GM10847 (cell line): ENCODE results near the gene TBC1D22B.

Experiments used
- POLR2A ChIP-seq: IDR thresholded peaks from 2 replicates; pipeline ENCODE4 v1.6.1; 2011; ENCODE audit not compliant: insufficient read length; ENCODE audit errors: extremely low read depth

TBC1D22B gene

GRCh38 chr6:37277001-37277409 lies 19.4 kb downstream of the TBC1D22B start:
- no peak for TF ChIP-seq POLR2A

GRCh38 chr6:37279366-37280134 lies 22.0 kb downstream of the TBC1D22B start:
- TF ChIP-seq POLR2A, result no peak

- TF ChIP-seq POLR2A, result no peak
These were observed 22.8 kb downstream of the TBC1D22B start for GRCh38 chr6:37280162-37280887.

GRCh38 chr6:37282371-37282770 lies 24.8 kb downstream of the TBC1D22B start:
- TF ChIP-seq POLR2A, result no peak

GRCh38 chr6:37283268-37283667 lies 25.7 kb downstream of the TBC1D22B start:
- no peak for TF ChIP-seq POLR2A

GRCh38 chr6:37283671-37284151 lies 26.1 kb downstream of the TBC1D22B start:
- no peak for TF ChIP-seq POLR2A

GRCh38 chr6:37284781-37285180 lies 27.2 kb downstream of the TBC1D22B start:
- no peak for TF ChIP-seq POLR2A

GRCh38 chr6:37285861-37286311 lies 28.3 kb downstream of the TBC1D22B start:
- TF ChIP-seq POLR2A, result no peak

GRCh38 chr6:37287519-37288157 lies 30.1 kb downstream of the TBC1D22B start:
- TF ChIP-seq POLR2A, result no peak

GRCh38 chr6:37288247-37288646 lies 30.7 kb downstream of the TBC1D22B start:
- no peak for TF ChIP-seq POLR2A

GRCh38 chr6:37289931-37290330 lies 32.4 kb downstream of the TBC1D22B start:
- no peak for TF ChIP-seq POLR2A

GRCh38 chr6:37293426-37293825 lies 35.9 kb downstream of the TBC1D22B start:
- TF ChIP-seq POLR2A, result no peak

- TF ChIP-seq POLR2A, result no peak
These were observed 41.4 kb downstream of the TBC1D22B start for GRCh38 chr6:37298958-37299357.

GRCh38 chr6:37299990-37300389 lies 42.4 kb downstream of the TBC1D22B start:
- TF ChIP-seq POLR2A, result no peak

GRCh38 chr6:37302086-37302686 lies 44.6 kb downstream of the TBC1D22B start:
- TF ChIP-seq POLR2A, result no peak
